Ascending aorta (tissue), 2 donors: Measurements from ENCODE around the gene MVD. TPM values are rescaled to one million over a fixed set of nuclear protein-coding genes. Genes with fewer than 3 reads are reported as not detected.
A peak's percentile ranks its signal among the peaks of the same experiment; 100 is the strongest.

Experiments
- DNase-seq, 2 donors: peaks; one replicate each; pipeline ENCODE4 v3.0.0-alpha.2; 2019; ENCODE audit warnings: low spot score in 2 of 2
- H3K27ac ChIP-seq, 2 donors: fragments of 200-600 bp; sonication (generic); one replicate each; pipeline ENCODE4 v1.5.1; 2016 to 2017; ENCODE audit warnings: mild to moderate bottlenecking in 1 of 2
- H3K27me3 ChIP-seq: fragments of 200-600 bp; sonication (generic); one replicate; pipeline ENCODE4 v1.5.1; 2017
- H3K36me3 ChIP-seq, 2 donors: fragments of 200-600 bp; sonication (generic); one replicate each; pipeline ENCODE4 v1.5.1; 2016
- H3K4me1 ChIP-seq, 2 donors: fragments of 200-600 bp; sonication (generic); one replicate each; pipeline ENCODE4 v1.5.1; 2016 to 2017; ENCODE audit warnings: mild to moderate bottlenecking in 1 of 2
- H3K4me3 ChIP-seq, 2 donors: fragments of 200-600 bp; sonication (generic); one replicate each; pipeline ENCODE4 v1.5.1; 2016 to 2017; ENCODE audit warnings: mild to moderate bottlenecking in 1 of 2
- H3K9me3 ChIP-seq, 2 donors: fragments of 200-600 bp; sonication (generic); one replicate each; pipeline ENCODE4 v1.5.1; 2016
- CTCF ChIP-seq, 3 experiments: fragments of 200-600 bp in 2 of 3; fragments of 450-650 bp in 1 of 3; sonication (generic) in 2 of 3; IDR thresholded peaks; one replicate each; pipeline ENCODE4 v1.5.1; 2016 to 2019; ENCODE audit warnings: antibody characterized with exemption in 3 of 3, mild to moderate bottlenecking in 1 of 3, moderate library complexity in 1 of 3
- intact Hi-C: fragments of 100-400 bp; cut with DNase I; formaldehyde crosslinking; loops from one replicate; pipeline ENCODE4 v1.15.1; 2023
- total RNA-seq: library from RNA; depleted of rRNA; stranded (reverse); fragments of >200 nt; gene quantifications from one replicate; pipeline ENCODE4 v1.1.0, GENCODE V29; 2016

MVD gene
- total RNA-seq, 1 donor from 2014 or later = 72.9 TPM

- no peaks in the 10 kb centered on the region for H3K27me3 ChIP-seq
- intact Hi-C loops = no loop called here
- H3K9me3 ChIP-seq = no peaks in the 10 kb centered on the region
- H3K4me1 ChIP-seq = peaks cover 0 to 4% of the 10 kb centered on the region in 2 donors
- DNase-seq = no peak
- TF ChIP-seq CTCF (IDR thresholded peaks at IDR 0.05) = no peak
- H3K36me3 ChIP-seq = peaks cover 10 to 19% of the 10 kb centered on the region in 2 donors
- no peak overlapping the region for H3K4me3 ChIP-seq
- no peak overlapping the region for H3K27ac ChIP-seq
Measured at GRCh38 chr16:88636488-88637265, 26.2 kb downstream of the MVD start.

GRCh38 chr16:88635671-88636319 is 27.1 kb downstream of the MVD start:
- no peaks in the 10 kb centered on the region for H3K9me3 ChIP-seq
- intact Hi-C loops = no loop called here
- H3K4me1 ChIP-seq = peaks cover 0 to 4% of the 10 kb centered on the region in 2 donors
- peaks cover 17 to 27% of the 10 kb centered on the region in 2 donors for H3K36me3 ChIP-seq
- no peaks in the 10 kb centered on the region for H3K27me3 ChIP-seq
- DNase-seq = no peak
- H3K27ac ChIP-seq = no peak overlapping the region
- TF ChIP-seq CTCF (IDR thresholded peaks at IDR 0.05) = no peak
- no peak overlapping the region for H3K4me3 ChIP-seq

GRCh38 chr16:88634994-88635670 is 27.8 kb downstream of the MVD start:
- intact Hi-C loops = no loop called here
- no peaks in the 10 kb centered on the region for H3K27me3 ChIP-seq
- no peaks in the 10 kb centered on the region for H3K9me3 ChIP-seq
- DNase-seq = no peak
- H3K4me1 ChIP-seq = peaks cover 0 to 4% of the 10 kb centered on the region in 2 donors
- H3K36me3 ChIP-seq = peaks cover 24 to 34% of the 10 kb centered on the region in 2 donors
- H3K4me3 ChIP-seq = peak overlapping the region; percentile 39 to 63
- TF ChIP-seq CTCF (IDR thresholded peaks at IDR 0.05) = no peak
- no peak overlapping the region for H3K27ac ChIP-seq

- DNase-seq = peak in 1 of 2 donors; percentile 17
- H3K27me3 ChIP-seq = no peaks in the 10 kb centered on the region
- H3K9me3 ChIP-seq = no peaks in the 10 kb centered on the region
- H3K36me3 ChIP-seq = peaks cover 31 to 41% of the 10 kb centered on the region in 2 donors
- peak overlapping the region; percentile 39 to 63 for H3K4me3 ChIP-seq
- peaks cover 0 to 4% of the 10 kb centered on the region in 2 donors for H3K4me1 ChIP-seq
- no peak for TF ChIP-seq CTCF (IDR thresholded peaks at IDR 0.05)
- H3K27ac ChIP-seq = peak overlapping the region in 1 of 2 donors; percentile 9
- intact Hi-C loops = no loop called here
Measured at GRCh38 chr16:88634141-88634993, 28.5 kb downstream of the MVD start.

GRCh38 chr16:88633684-88634140 is 29.2 kb downstream of the MVD start:
- peaks cover 0 to 4% of the 10 kb centered on the region in 2 donors for H3K4me1 ChIP-seq
- no peak for TF ChIP-seq CTCF (IDR thresholded peaks at IDR 0.05)
- H3K27me3 ChIP-seq = no peaks in the 10 kb centered on the region
- H3K27ac ChIP-seq = no peak overlapping the region
- H3K4me3 ChIP-seq = peak overlapping the region in 1 of 2 donors; percentile 63
- no peaks in the 10 kb centered on the region for H3K9me3 ChIP-seq
- peaks cover 37 to 47% of the 10 kb centered on the region in 2 donors for H3K36me3 ChIP-seq
- no peak for DNase-seq
- intact Hi-C loops = no loop called here
